Stimulated activated CD4-positive, alpha-beta T cell treated with anti-CD3 and anti-CD28 coated beads, Interleukin-15, amount 100 ng/mL, for 24 hours (primary cell): ENCODE results near the gene TRA2A.

Experiments
- DNase-seq: peaks from one replicate; pipeline ENCODE4 v3.0.0-alpha.2; 2020

Gene TRA2A

DNA sequence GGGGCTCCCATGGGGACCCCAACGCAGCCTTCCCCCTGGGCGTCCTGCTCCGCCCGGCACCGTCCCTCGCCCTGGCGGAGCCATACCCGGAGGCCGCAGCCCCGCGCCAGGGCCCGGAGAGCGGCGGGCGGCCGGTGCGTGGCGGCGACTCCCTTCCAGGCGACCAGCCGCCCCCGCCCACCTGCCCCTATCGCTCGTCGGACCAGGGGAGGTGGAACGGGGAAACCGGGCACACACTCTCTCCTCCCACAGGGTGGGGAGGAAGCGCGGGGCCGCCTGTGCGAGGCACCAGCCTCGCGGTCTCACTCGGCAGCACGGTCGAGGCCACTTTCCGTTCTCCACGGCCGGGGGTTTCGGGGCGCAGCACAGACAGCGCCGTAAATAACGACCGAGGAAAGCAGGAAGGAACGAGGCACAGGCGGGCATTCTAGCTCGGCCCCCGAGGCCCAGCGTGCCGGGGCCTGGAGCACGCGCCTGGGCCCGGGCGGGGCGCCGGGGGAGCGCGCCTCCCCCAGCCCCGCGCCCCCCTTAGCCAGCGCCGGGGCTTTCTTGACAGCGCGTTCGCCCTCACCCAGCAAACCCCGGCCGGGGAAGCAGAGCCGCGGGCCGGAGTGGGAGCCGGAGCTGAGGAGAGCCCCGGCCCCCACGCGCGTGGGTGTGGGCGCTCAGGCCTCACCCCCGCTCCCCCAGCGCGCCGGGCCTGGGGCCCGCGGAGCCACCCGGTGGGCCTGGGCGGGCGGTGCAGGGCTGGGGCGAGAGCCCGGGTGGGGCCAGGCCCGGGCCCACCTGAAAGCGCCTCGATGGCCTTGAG lies 62.4 kb downstream of the TRA2A start:
- DNase-seq: peak; percentile 50

- peak; percentile 39 for DNase-seq
Measured at GRCh38 chr7:23468526-23469149, 63.1 kb downstream of the TRA2A start.

DNA sequence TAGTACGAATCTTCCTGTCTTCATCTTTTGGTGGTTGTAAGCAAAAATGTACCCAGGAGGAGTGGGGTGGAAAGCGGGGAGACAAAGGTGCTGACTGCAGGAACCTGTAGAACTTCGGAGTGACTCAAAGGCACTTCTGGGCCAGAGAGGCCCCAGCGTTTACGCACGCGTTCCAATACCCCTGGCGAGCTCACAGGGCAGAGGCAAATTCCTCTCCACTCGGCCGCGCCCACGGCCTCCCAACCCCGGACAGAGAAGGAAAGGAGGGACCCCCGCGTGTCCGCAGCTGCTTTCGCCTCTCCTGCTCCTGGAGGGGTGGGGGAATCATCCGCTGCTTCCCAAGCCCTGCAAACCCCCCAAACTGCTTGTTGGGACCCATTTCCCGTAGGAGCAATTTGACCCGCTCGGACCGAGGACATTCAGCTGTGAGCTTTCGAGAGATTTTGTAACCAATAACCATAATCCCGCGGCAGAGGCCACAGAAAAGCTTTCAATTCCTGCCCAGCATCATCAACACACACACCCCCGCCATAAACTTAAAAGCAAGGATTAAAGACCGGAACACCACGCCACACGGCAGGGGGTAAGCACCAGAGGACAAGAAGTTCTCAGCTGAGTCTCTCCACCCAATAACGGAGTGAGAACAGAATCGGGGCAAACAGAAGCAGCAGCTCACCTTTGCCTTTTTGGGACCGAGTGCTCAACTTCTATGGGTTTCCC lies 63.8 kb downstream of the TRA2A start:
- DNase-seq: peak; percentile 35

DNA sequence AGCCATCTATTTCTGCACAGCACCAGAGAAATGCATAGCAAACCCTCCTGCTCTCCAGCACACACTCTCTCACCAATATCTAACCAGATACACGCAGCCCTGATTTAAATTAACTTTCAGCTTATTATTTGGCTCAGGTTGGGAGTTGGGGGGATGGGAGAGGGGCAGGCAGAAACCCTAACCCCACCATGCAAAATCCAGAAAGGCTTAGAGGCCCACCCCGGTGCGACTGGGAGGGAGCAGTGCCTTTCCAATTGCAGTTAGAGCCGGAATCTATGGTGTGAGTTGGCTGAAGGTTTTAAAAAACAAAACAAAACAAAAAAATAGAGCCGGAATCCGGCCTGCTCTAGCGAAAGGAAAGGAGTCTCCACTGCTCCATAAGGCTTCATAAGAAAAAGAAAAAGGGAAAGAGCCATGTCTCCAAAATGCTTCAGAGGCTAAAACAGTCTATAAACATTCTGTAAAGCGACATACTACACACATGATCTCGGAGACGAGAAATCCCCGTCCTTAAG lies 64.4 kb downstream of the TRA2A start:
- no peak for DNase-seq

DNA sequence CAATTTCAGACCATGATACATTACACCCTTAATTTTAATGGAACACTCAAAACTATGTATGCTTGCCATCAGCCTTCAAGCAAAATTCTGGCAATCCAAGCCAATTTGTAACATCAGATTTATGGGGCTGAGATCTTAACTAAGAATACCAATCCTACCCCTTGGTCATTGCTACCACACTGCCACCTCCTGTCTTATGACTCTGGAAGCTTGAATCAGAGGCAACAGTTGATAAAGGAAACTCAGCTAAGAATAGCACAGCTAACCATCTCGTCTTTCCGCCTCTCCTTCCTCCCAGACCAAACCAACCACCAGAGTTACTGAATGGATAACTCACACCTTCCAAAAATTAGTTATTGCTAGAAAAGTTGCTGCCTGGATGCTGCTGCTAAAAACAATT lies 68.9 kb downstream of the TRA2A start:
- peak; percentile 15 for DNase-seq

DNA sequence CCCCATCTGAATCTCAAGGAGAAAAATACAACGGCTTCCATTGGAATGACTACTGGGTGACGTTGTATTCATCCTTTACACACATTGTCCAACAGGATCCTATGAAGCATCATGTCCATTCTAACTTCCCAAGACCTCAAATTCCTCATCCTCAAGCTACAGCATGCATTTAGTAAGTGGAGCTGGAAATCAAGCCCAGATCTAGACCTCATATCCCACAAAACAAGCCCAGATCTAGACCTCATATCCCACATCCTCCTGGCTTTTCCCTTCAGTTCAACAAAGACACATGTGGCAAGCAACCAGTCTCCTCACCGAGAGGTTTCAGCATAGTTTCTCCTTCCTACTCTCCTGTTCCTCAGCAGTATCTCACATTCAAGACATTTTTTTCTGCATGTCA lies 73.7 kb downstream of the TRA2A start:
- no peak for DNase-seq

GRCh38 chr7:23456093-23456492 lies 75.7 kb downstream of the TRA2A start:
- DNase-seq: no peak

GRCh38 chr7:23454881-23455526 lies 76.8 kb downstream of the TRA2A start:
- DNase-seq: no peak
